H9 (cell line): ENCODE data around the gene MEMO1. TPM values are rescaled to one million over a fixed set of nuclear protein-coding genes. Genes with fewer than 3 reads are reported as not detected.
A peak's percentile ranks its signal among the peaks of the same experiment; 100 is the strongest.

Experiments
- DNase-seq: peaks from one replicate; pipeline ENCODE4 v3.0.0-alpha.2; 2017
- H2AFZ ChIP-seq: one replicate; pipeline ENCODE4 v1.6.1; 2013; ENCODE audit warnings: mild to moderate bottlenecking, low read length, control low read depth, moderate library complexity
- H2AK5ac ChIP-seq: 2 replicates; pipeline ENCODE4 v1.6.1; 2013; ENCODE audit warnings: low read length, control low read depth, mixed read lengths; ENCODE audit not compliant: insufficient read length
- H2BK120ac ChIP-seq: one replicate; pipeline ENCODE4 v1.6.1; 2013; ENCODE audit warnings: low read depth, mild to moderate bottlenecking, low read length, control low read depth, inconsistent platforms; ENCODE audit not compliant: poor library complexity, severe bottlenecking
- H2BK12ac ChIP-seq: 2 replicates; pipeline ENCODE4 v1.6.1; 2013; ENCODE audit warnings: low read length, control low read depth, mixed read lengths, low read depth; ENCODE audit not compliant: insufficient read length
- H2BK15ac ChIP-seq: 2 replicates; pipeline ENCODE4 v1.6.1; 2013; ENCODE audit warnings: low read depth, low read length, control low read depth
- H2BK20ac ChIP-seq: one replicate; pipeline ENCODE4 v1.6.1; 2013; ENCODE audit warnings: low read depth, mild to moderate bottlenecking, low read length, control low read depth, inconsistent platforms; ENCODE audit not compliant: poor library complexity, severe bottlenecking
- H2BK5ac ChIP-seq: 2 replicates; pipeline ENCODE4 v1.6.1; 2013; ENCODE audit warnings: low read length, control low read depth, mixed read lengths; ENCODE audit not compliant: insufficient read length
- H3K14ac ChIP-seq: 2 replicates; pipeline ENCODE4 v1.6.1; 2013; ENCODE audit warnings: low read length, control low read depth; ENCODE audit not compliant: insufficient read depth
- H3K18ac ChIP-seq: 2 replicates; pipeline ENCODE4 v1.6.1; 2013; ENCODE audit warnings: low read depth, mild to moderate bottlenecking, mixed read lengths, low read length, control low read depth; ENCODE audit not compliant: insufficient read length
- H3K23ac ChIP-seq: 2 replicates; pipeline ENCODE4 v1.6.1; 2013; ENCODE audit warnings: low read length, control low read depth, mixed read lengths, low read depth; ENCODE audit not compliant: insufficient read length
- H3K23me2 ChIP-seq: 2 replicates; pipeline ENCODE4 v1.6.1; 2013; ENCODE audit warnings: low read depth, mild to moderate bottlenecking, mixed read lengths, low read length, control low read depth; ENCODE audit not compliant: insufficient read length, poor library complexity, severe bottlenecking
- H3K27ac ChIP-seq: 2 replicates; pipeline ENCODE4 v1.5.1; 2013; ENCODE audit warnings: low read length, control low read depth, mixed read lengths, low read depth; ENCODE audit not compliant: insufficient read length
- H3K27me3 ChIP-seq: 2 replicates; pipeline ENCODE4 v1.6.1; 2013; ENCODE audit warnings: low read length, control low read depth, inconsistent platforms; ENCODE audit not compliant: insufficient read depth
- H3K4ac ChIP-seq: 2 replicates; pipeline ENCODE4 v1.6.1; 2013; ENCODE audit warnings: low read depth, mild to moderate bottlenecking, control low read depth, inconsistent platforms, low read length, moderate library complexity
- H3K4me1 ChIP-seq: 2 replicates; pipeline ENCODE4 v1.6.1; 2013; ENCODE audit warnings: low read length, control low read depth, inconsistent platforms; ENCODE audit not compliant: insufficient read depth
- H3K4me2 ChIP-seq: 2 replicates; pipeline ENCODE4 v1.6.1; 2013; ENCODE audit warnings: low read length, control low read depth, mixed read lengths; ENCODE audit not compliant: insufficient read length, insufficient read depth
- H3K56ac ChIP-seq: 2 replicates; pipeline ENCODE4 v1.6.1; 2013; ENCODE audit warnings: low read depth, mild to moderate bottlenecking, mixed read lengths, low read length, control low read depth; ENCODE audit not compliant: insufficient read length
- H3K79me1 ChIP-seq: 2 replicates; pipeline ENCODE4 v1.6.1; 2013; ENCODE audit warnings: low read depth, mild to moderate bottlenecking, moderate library complexity, low read length, control low read depth, inconsistent platforms; ENCODE audit not compliant: insufficient read depth, poor library complexity, severe bottlenecking
- H3K79me2 ChIP-seq: 2 replicates; pipeline ENCODE4 v1.6.1; 2013; ENCODE audit warnings: low read length, control low read depth, inconsistent platforms; ENCODE audit not compliant: insufficient read depth
- H3K9ac ChIP-seq: 2 replicates; pipeline ENCODE4 v1.6.1; 2013; ENCODE audit warnings: low read length, control low read depth, mixed read lengths; ENCODE audit not compliant: insufficient read length; ENCODE audit errors: extremely low read depth
- H3K9me3 ChIP-seq: one replicate; pipeline ENCODE4 v1.6.1; 2013; ENCODE audit warnings: low read depth, low read length, inconsistent platforms; ENCODE audit not compliant: control insufficient read depth
- H3T11ph ChIP-seq: one replicate; pipeline ENCODE4 v1.6.1; 2013; ENCODE audit warnings: mild to moderate bottlenecking, low read length, control low read depth, inconsistent platforms
- H4K20me1 ChIP-seq: one replicate; pipeline ENCODE4 v1.6.1; 2013; ENCODE audit not compliant: control insufficient read depth, insufficient read length, insufficient read depth
- H4K5ac ChIP-seq: 2 replicates; pipeline ENCODE4 v1.6.1; 2013; ENCODE audit warnings: low read depth, mild to moderate bottlenecking, mixed read lengths, low read length, control low read depth; ENCODE audit not compliant: insufficient read length
- H4K8ac ChIP-seq: replicated peaks from 2 replicates; pipeline ENCODE4 v1.6.1; 2013; ENCODE audit warnings: low read length, control low read depth, mixed read lengths, low read depth; ENCODE audit not compliant: insufficient read length
- H4K91ac ChIP-seq: 2 replicates; pipeline ENCODE4 v1.6.1; 2013; ENCODE audit warnings: low read depth, mild to moderate bottlenecking, moderate library complexity, mixed read lengths, low read length, control low read depth; ENCODE audit not compliant: insufficient read length
- H3K27ac Mint-ChIP-seq, 3 experiments: 2 replicates in 2 of 3; 3 replicates in 1 of 3; pipeline ENCODE4 v1.8.0; 2020 to 2021; ENCODE audit warnings: mixed read lengths in 3 of 3, mild to moderate bottlenecking in 1 of 3, moderate library complexity in 1 of 3
- H3K27me3 Mint-ChIP-seq: 2 replicates; pipeline ENCODE4 v1.8.0; 2021; ENCODE audit warnings: low read depth, mild to moderate bottlenecking, moderate library complexity, mixed read lengths
- H3K36me3 Mint-ChIP-seq, 3 experiments: 2 replicates in 2 of 3; 3 replicates in 1 of 3; pipeline ENCODE4 v1.8.0; 2020 to 2021; ENCODE audit warnings: low read depth in 3 of 3, mixed read lengths in 3 of 3; ENCODE audit not compliant: insufficient read depth in 1 of 3
- H3K4me1 Mint-ChIP-seq, 2 experiments: 2 replicates each; pipeline ENCODE4 v1.8.0; 2020; ENCODE audit warnings: mixed read lengths in 2 of 2
- H3K4me3 Mint-ChIP-seq, 2 experiments: 2 replicates in 1 of 2; 3 replicates in 1 of 2; pipeline ENCODE4 v1.8.0; 2020 to 2021; ENCODE audit warnings: mild to moderate bottlenecking in 2 of 2, mixed read lengths in 2 of 2, moderate library complexity in 1 of 2
- H3K9me3 Mint-ChIP-seq, 2 experiments: 2 replicates in 1 of 2; 3 replicates in 1 of 2; pipeline ENCODE4 v1.8.0; 2020; ENCODE audit warnings: mild to moderate bottlenecking in 2 of 2, mixed read lengths in 2 of 2, moderate library complexity in 1 of 2
- WGBS: extraction: QIAGEN DNeasy Blood & Tissue Kit; methylation state at CpG from one replicate; pipeline ENCODE4 v1.1.7; 2013; ENCODE audit warnings: missing lambda C conversion rate, low lambda C conversion rate, mixed read lengths; ENCODE audit not compliant: insufficient read length; ENCODE audit errors: extremely low coverage; 5-methylcytosine and 5-hydroxymethylcytosine counted together
- total RNA-seq: library from RNA; stranded (reverse); gene quantifications from 2 replicates; pipeline ENCODE4 v1.2.1, GENCODE V29; 2021
- TF ChIP-seq, protein P1 (sequence below): fragments of 200-600 bp; sonication (generic); conservative IDR thresholded peaks from 3 replicates; pipeline ENCODE4 v1.8.0; 2021; ENCODE audit warnings: antibody characterized with exemption, mild to moderate bottlenecking

The MEMO1 gene
- total RNA-seq, 1 experiment from 2014 or later = 49.4 TPM

DNA sequence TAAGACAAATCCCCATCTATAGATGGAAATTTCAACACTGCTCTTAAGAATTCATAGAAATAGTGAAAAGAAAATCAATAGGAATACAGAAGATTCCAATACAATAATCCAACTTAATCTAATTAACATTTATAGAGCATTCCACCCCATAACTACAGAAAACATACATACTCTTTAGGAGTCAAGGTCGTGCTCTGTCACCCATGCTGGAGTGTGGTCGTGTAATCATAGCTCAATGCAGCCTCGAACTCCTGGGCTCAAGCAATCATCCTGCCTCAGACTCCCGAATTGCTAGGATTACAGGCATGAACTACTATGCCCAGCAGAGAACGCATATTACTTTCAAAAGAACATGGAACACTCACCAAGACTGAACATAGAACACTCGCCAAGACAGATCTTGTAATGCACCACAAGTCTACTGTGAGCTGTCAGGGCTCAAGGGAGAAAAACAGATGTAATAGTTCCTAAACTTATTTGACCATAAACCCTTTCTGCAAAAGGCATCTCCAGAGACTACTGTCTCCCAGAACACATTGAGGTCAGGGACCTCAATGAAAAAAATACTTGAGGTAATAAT is 14.1 kb downstream of the MEMO1 start:
- no peaks in the 10 kb centered on the region for H3K27me3 ChIP-seq
- no peaks in the 10 kb centered on the region for H3K27me3 Mint-ChIP-seq
- H3K18ac ChIP-seq = no peak overlapping the region
- no peak overlapping the region for H4K91ac ChIP-seq
- H3K79me2 ChIP-seq = peaks cover 7% of the 10 kb centered on the region; the same call in 1 of the 2 replicates
- H2BK12ac ChIP-seq = no peak overlapping the region
- no peak overlapping the region for H4K5ac ChIP-seq
- peaks cover 4% of the 10 kb centered on the region for H3K79me1 ChIP-seq
- no peak overlapping the region for H2BK5ac ChIP-seq
- H4K8ac ChIP-seq = no peak overlapping the region
- H3K27ac ChIP-seq = no peak overlapping the region
- no peak overlapping the region for H3T11ph ChIP-seq
- no peak overlapping the region for H2BK120ac ChIP-seq
- no peak overlapping the region for H3K4ac ChIP-seq
- H2BK20ac ChIP-seq = no peak overlapping the region
- H2AFZ ChIP-seq = no peak overlapping the region
- H3K14ac ChIP-seq = no peak overlapping the region
- no peaks in the 10 kb centered on the region for H3K9me3 ChIP-seq
- H2BK15ac ChIP-seq = no peak overlapping the region
- H3K56ac ChIP-seq = no peak overlapping the region
- H2AK5ac ChIP-seq = no peak overlapping the region
- H3K9ac ChIP-seq = no peak overlapping the region
- no peaks in the 10 kb centered on the region for H3K9me3 Mint-ChIP-seq
- peaks cover 0 to 3% (median 0%) of the 10 kb centered on the region in 3 experiments; a peak in 1 of 7 replicates for H3K36me3 Mint-ChIP-seq
- H3K4me3 Mint-ChIP-seq = no peak overlapping the region
- no peaks in the 10 kb centered on the region for H3K4me1 ChIP-seq
- H3K4me1 Mint-ChIP-seq = peaks cover 4 to 7% of the 10 kb centered on the region in 2 experiments; a peak in 2 of 4 replicates
- peak overlapping the region in 1 of 3 experiments; percentile 59; a peak in 2 of 7 replicates for H3K27ac Mint-ChIP-seq
- no peaks in the 10 kb centered on the region for H4K20me1 ChIP-seq
- no peak overlapping the region for H3K4me2 ChIP-seq
- WGBS = no CpG with 5 or more reads among the region's 6 CpGs
- no peaks in the 10 kb centered on the region for H3K23me2 ChIP-seq
- no peak for DNase-seq
- H3K23ac ChIP-seq = no peak overlapping the region
- TF ChIP-seq, protein P1, sequence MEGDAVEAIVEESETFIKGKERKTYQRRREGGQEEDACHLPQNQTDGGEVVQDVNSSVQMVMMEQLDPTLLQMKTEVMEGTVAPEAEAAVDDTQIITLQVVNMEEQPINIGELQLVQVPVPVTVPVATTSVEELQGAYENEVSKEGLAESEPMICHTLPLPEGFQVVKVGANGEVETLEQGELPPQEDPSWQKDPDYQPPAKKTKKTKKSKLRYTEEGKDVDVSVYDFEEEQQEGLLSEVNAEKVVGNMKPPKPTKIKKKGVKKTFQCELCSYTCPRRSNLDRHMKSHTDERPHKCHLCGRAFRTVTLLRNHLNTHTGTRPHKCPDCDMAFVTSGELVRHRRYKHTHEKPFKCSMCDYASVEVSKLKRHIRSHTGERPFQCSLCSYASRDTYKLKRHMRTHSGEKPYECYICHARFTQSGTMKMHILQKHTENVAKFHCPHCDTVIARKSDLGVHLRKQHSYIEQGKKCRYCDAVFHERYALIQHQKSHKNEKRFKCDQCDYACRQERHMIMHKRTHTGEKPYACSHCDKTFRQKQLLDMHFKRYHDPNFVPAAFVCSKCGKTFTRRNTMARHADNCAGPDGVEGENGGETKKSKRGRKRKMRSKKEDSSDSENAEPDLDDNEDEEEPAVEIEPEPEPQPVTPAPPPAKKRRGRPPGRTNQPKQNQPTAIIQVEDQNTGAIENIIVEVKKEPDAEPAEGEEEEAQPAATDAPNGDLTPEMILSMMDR = no peak
